PC-3 (cell line): ENCODE results near the gene A3GALT2. TPM values are rescaled to one million over a fixed set of nuclear protein-coding genes. Genes with fewer than 3 reads are reported as not detected.

Experiments used
- ATAC-seq: fragments of 200-7000 bp; cut with Tn5 transposase; 2 replicates; pipeline ENCODE4 v1.9.1; 2020; ENCODE audit warnings: mild to moderate bottlenecking, moderate library complexity
- BruUV-seq: library from RNA; stranded (reverse); fragments of 400-500 nt; replicated peaks from 2 replicates; lab custom pipeline; 2021; lab: Mats Ljungman, UMichigan
- CTCF ChIA-PET: fragments of 300-600 bp; sonication (Branson Sonifier 250); formaldehyde crosslinking; loops from one replicate; lab custom pipeline; 2022; ENCODE audit warnings: antibody characterized with exemption; lab: Charles Lee
- POLR2A ChIA-PET: fragments of 300-600 bp; sonication (Branson Sonifier 250); formaldehyde crosslinking; loops from one replicate; lab custom pipeline; 2022; ENCODE audit warnings: antibody characterized with exemption; ENCODE audit not compliant: unreplicated experiment; lab: Charles Lee
- DNase-seq: peaks from one replicate; pipeline ENCODE4 v3.0.0-alpha.2; 2015
- H2AFZ ChIP-seq: fragments of 300-600 bp; sonication (generic); 2 replicates; pipeline ENCODE4 v1.6.0; 2016; ENCODE audit warnings: antibody characterized with exemption, low read length
- H3F3A ChIP-seq: fragments of 300-600 bp; sonication (generic); one replicate; pipeline ENCODE4 v1.6.0; 2017; ENCODE audit warnings: antibody characterized with exemption, low read length, control low read depth, mild to moderate bottlenecking; ENCODE audit not compliant: unreplicated experiment
- H3K27ac ChIP-seq: fragments of 300-600 bp; sonication (generic); 2 replicates; pipeline ENCODE4 v1.5.1; 2016; ENCODE audit warnings: mild to moderate bottlenecking, low read length
- H3K27me3 ChIP-seq: fragments of 300-600 bp; sonication (generic); 2 replicates; pipeline ENCODE4 v1.6.1; 2016; ENCODE audit warnings: low read length, mixed read lengths
- H3K36me3 ChIP-seq: fragments of 300-600 bp; sonication (generic); 2 replicates; pipeline ENCODE4 v1.6.1; 2016; ENCODE audit warnings: low read depth, mixed run types, low read length, mixed read lengths
- H3K4me1 ChIP-seq: fragments of 300-600 bp; sonication (generic); 2 replicates; pipeline ENCODE4 v1.5.1; 2016; ENCODE audit warnings: low read length; ENCODE audit not compliant: insufficient read depth
- H3K4me2 ChIP-seq: fragments of 300-600 bp; sonication (generic); 2 replicates; pipeline ENCODE4 v1.6.0; 2016; ENCODE audit warnings: low read length
- H3K4me3 ChIP-seq: fragments of 300-600 bp; sonication (generic); 2 replicates; pipeline ENCODE4 v1.5.1; 2016; ENCODE audit warnings: mild to moderate bottlenecking, low read length, mixed read lengths
- H3K79me2 ChIP-seq: fragments of 300-600 bp; sonication (generic); 2 replicates; pipeline ENCODE4 v1.6.1; 2017; ENCODE audit warnings: low read length, mixed read lengths
- H3K9ac ChIP-seq: fragments of 300-600 bp; sonication (generic); 2 replicates; pipeline ENCODE4 v1.6.0; 2016; ENCODE audit warnings: mild to moderate bottlenecking, low read length
- H3K9me2 ChIP-seq: fragments of 300-600 bp; sonication (generic); replicated peaks from 2 replicates; pipeline ENCODE4 v1.6.1; 2016; ENCODE audit warnings: mixed run types, low read length, mixed read lengths
- H3K9me3 ChIP-seq: fragments of 300-600 bp; sonication (generic); 2 replicates; pipeline ENCODE4 v1.6.1; 2016; ENCODE audit warnings: low read length, mixed read lengths
- H4K20me1 ChIP-seq: fragments of 300-600 bp; sonication (generic); 2 replicates; pipeline ENCODE4 v1.6.1; 2016; ENCODE audit warnings: low read length, mixed read lengths
- CTCF ChIP-seq: fragments of 300-600 bp; sonication (generic); conservative IDR thresholded peaks from 2 replicates; pipeline ENCODE4 v1.5.1; 2017; ENCODE audit warnings: antibody characterized with exemption, low read depth, mild to moderate bottlenecking, low read length
- EZH2 ChIP-seq: fragments of 300-600 bp; sonication (generic); IDR thresholded peaks from one replicate; pipeline ENCODE4 v1.6.1; 2017; ENCODE audit warnings: antibody characterized with exemption, mild to moderate bottlenecking, low read length; ENCODE audit not compliant: unreplicated experiment
- EZH2phosphoT487 ChIP-seq: fragments of 300-600 bp; sonication (generic); IDR thresholded peaks from 2 replicates; pipeline ENCODE4 v1.6.1; 2018; ENCODE audit warnings: mild to moderate bottlenecking, antibody characterized with exemption, low read length, borderline replicate concordance
- intact Hi-C: fragments of 100-400 bp; cut with micrococcal nuclease; formaldehyde crosslinking; loops from 2 replicates; pipeline ENCODE4 v1.9.0; 2023
- total RNA-seq: library from RNA; depleted of rRNA; stranded (reverse); fragments of >200 nt; gene quantifications from 2 replicates; pipeline ENCODE4 v1.2.3, GENCODE V29; 2014

A3GALT2 gene
- total RNA-seq, 1 experiment from 2014 or later, result not detected

GRCh38 chr1:33268927-33269610, 51.8 kb downstream of the A3GALT2 start:
- H3K4me1 ChIP-seq, result peaks cover 4% of the 10 kb centered on the region; the same call in 1 of the 2 replicates
- no peak overlapping the region for H2AFZ ChIP-seq
- no peaks in the 10 kb centered on the region for H3K27me3 ChIP-seq
- no peaks in the 10 kb centered on the region for H3K36me3 ChIP-seq
- no peak overlapping the region for H3K4me2 ChIP-seq
- POLR2A ChIA-PET, result no interaction called here
- no peak for TF ChIP-seq EZH2phosphoT487
- TF ChIP-seq EZH2, result no peak
- TF ChIP-seq CTCF, result no peak
- ATAC-seq (no peak), DNase-seq (no peak)
- H3K27ac ChIP-seq, result no peak overlapping the region
- no peak overlapping the region for H3K9ac ChIP-seq
- no TSS peak for BruUV-seq
- no peaks in the 10 kb centered on the region for H3K9me2 ChIP-seq
- CTCF ChIA-PET, result no interaction called here
- intact Hi-C loops, result no loop called here
- H3F3A ChIP-seq, result no peaks in the 10 kb centered on the region
- H4K20me1 ChIP-seq, result no peaks in the 10 kb centered on the region
- no peaks in the 10 kb centered on the region for H3K79me2 ChIP-seq
- H3K9me3 ChIP-seq, result no peaks in the 10 kb centered on the region
- H3K4me3 ChIP-seq, result no peak overlapping the region

GRCh38 chr1:33268457-33268856, 52.4 kb downstream of the A3GALT2 start:
- Histone ChIP-seq H2AFZ (no peak overlapping the region), H3K9me2 (no peaks in the 10 kb centered on the region), H3K27me3 (no peaks in the 10 kb centered on the region), H3F3A (no peaks in the 10 kb centered on the region), H3K4me1 (no peaks in the 10 kb centered on the region), H3K27ac (no peak overlapping the region), H3K4me3 (no peak overlapping the region), H3K4me2 (no peak overlapping the region), H4K20me1 (no peaks in the 10 kb centered on the region), H3K79me2 (no peaks in the 10 kb centered on the region), H3K36me3 (no peaks in the 10 kb centered on the region), H3K9me3 (no peaks in the 10 kb centered on the region), H3K9ac (no peak overlapping the region)
- intact Hi-C loops, result no loop called here
- POLR2A ChIA-PET, result no interaction called here
- CTCF ChIA-PET, result no interaction called here
- no TSS peak for BruUV-seq
- no peak for TF ChIP-seq CTCF
- no peak for TF ChIP-seq EZH2
- TF ChIP-seq EZH2phosphoT487, result no peak
- no peak for ATAC-seq
- no peak for DNase-seq

GRCh38 chr1:33267468-33268205, 53.3 kb downstream of the A3GALT2 start:
- intact Hi-C loops, result no loop called here
- no peaks in the 10 kb centered on the region for H3K27me3 ChIP-seq
- H3K4me2 ChIP-seq, result no peak overlapping the region
- no peaks in the 10 kb centered on the region for H3K4me1 ChIP-seq
- H3K9me2 ChIP-seq, result no peaks in the 10 kb centered on the region
- no peaks in the 10 kb centered on the region for H4K20me1 ChIP-seq
- H3K27ac ChIP-seq, result no peak overlapping the region
- DNase-seq (peak; percentile 12), ATAC-seq (peak; percentile 33; the same call in 1 of the 2 replicates)
- no peaks in the 10 kb centered on the region for H3F3A ChIP-seq
- CTCF ChIA-PET, result no interaction called here
- no TSS peak for BruUV-seq
- no peak overlapping the region for H3K4me3 ChIP-seq
- TF ChIP-seq EZH2 (no peak), CTCF (no peak), EZH2phosphoT487 (no peak)
- H3K9me3 ChIP-seq, result no peaks in the 10 kb centered on the region
- POLR2A ChIA-PET, result no interaction called here
- no peak overlapping the region for H3K9ac ChIP-seq
- H3K36me3 ChIP-seq, result no peaks in the 10 kb centered on the region
- H2AFZ ChIP-seq, result no peak overlapping the region
- H3K79me2 ChIP-seq, result no peaks in the 10 kb centered on the region
